NCI-H526 (cell line): ENCODE results near the gene GPC3.
"Not testable (repeated sequence)": the region's sequence is repeated elsewhere in the genome, so short reads cannot be mapped to it uniquely, and the experiment has no call there.

Experiments
- DNase-seq, 2 experiments: peaks; one replicate each; lab custom pipeline; 2025; lab: John Stamatoyannopoulos, UW

The GPC3 gene

DNA sequence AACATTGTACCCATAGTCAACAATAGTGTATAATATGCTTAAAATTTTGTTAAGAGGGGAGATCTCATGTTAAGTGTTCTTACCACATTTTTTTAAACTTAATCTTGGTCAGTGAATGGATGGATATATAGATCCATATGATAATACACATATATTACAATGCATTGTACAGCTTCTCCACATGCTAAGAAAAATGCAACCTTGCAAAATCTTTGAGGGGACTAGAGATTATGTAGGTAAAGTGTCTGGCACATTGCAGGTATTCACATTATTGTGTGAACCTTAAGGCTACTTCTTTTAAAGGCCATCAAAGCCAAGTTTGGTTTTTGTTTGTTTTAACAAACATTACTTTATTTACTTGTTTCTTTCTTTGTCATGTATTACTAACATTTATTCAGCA lies 10.4 kb upstream of the GPC3 start:
- DNase-seq = no peak

DNA sequence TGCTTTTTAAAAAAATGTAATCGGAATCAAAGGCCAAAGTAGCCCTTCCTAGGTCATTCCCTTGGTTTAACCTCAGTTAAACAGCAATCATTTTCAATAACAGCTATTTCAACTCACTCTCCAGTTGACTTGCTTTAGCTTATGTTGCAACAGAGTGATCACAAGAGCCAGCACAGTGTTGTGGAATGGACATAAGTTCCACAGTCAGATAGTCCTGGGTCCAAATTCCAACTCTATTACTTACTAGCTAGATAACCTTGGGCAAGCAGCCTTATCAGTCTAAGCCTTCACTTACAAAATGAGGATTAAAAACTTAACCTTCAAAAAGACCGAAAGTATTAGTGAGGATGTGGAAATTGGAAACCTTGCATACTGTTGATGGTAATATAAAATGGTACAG lies 9.2 kb upstream of the GPC3 start:
- no peak for DNase-seq

DNA sequence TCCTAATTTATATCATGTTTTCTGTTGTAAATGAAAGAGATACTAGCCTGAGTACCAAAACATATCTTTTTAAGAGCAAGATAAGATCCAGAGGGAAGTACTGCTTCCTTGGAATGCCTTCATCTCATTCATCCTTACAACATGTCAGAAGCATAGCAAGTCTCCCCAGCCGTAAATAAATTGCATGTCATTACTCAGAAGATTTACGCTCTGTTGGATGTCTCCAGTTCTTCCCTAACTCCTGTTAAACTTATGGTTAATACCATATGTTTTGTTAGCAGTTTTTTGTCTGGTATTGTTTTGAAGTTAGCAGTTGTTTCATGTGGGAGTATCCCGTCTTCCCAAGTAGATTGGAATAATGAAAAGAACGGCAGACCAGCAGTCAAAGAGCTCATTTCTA lies 7.5 kb upstream of the GPC3 start:
- DNase-seq = no peak

DNA sequence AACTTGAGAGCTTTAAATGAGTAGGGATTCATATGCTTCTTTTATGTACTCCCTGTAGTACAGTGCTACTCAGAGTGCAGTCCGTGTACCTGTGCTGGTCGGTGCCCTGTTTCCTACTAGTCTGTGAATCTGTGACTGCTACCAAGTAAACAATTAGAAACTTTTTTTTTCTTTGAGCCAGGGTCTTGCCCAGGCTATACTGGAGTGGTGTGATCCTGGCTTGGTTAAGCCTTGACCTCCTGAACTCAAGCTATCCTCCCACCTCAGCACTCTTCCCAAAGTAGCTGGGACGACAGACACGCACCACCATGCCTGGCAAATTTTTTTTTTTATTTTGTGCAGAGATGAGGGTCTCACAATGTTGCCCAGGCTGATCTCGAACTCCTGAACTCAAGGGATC lies 6.4 kb upstream of the GPC3 start:
- DNase-seq = no peak

DNA sequence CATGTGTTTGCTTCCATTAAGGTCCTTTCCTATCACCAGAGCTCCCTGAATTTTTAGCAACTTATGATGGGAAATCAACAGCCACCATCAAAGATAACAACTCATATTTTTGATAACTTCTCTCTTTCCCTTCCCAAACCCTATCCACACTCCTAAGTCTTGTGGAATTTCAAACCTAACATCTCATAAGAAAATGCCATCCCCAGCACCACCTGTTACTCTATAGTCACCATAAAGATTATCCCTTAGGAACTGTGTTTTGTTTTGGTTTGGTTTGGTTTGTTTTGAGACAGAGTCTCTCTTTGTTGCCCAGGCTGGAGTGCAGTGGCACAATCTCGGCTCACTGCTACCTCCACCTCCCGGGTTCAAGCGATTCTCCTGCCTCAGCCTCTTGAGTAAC lies 5.7 kb upstream of the GPC3 start:
- not testable (repeated sequence) for DNase-seq

DNA sequence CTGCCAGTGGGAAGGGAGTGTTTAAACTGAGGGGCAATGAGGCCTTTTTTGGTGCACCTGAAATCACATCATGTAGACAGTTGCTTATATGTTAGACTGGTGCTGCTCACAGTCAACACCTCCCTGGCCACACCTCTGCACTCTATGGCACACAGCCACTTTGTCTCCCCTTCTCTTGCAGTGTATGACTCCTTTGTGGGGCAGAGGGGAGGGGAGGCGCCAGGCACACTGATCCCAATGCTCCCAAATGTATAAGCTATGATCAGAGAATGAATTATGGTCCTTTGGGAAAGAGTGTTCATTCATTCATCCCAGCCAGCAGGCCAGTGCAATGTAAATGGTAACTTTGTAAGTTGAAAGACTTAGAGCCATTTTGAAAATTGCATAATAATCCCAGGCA lies 4.6 kb upstream of the GPC3 start:
- DNase-seq = no peak

DNA sequence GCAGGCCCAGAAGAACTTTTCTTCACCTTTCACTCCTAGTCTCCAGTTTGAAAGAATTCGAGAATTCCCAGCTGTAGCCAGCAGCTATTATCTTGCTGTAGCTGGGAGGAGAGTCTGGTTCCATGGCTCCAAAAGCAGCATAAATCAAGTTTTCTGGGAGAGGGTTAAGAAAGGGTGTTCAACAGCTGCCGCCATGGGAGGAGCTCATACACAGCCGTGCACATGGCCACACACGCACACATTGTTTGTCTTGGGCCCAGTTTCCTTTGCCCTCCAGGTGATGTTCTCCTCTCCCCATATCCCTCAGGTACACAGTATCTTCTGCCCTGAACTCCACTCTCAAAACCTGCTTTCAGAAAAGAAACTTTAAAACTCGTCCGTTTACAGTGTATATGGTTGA lies 4.1 kb upstream of the GPC3 start:
- DNase-seq = no peak

DNA sequence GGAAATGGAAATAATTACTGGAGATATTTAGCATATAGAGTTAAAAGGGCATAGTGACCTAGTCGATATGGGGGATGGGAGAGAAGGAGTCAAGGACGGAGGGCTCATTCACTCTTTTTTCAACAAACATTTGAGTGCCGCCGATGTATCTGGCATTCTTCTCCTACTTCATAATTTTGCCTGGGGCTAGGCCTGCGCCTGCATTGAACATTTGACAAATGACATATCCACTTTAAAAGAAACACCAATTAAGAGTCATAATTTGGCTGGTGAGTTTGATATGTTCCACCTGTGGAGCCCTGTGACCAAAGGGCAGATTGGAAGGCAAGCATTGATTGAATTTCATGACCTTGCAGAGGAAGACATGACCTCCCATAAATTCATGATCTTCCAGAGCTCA lies 2.6 kb upstream of the GPC3 start:
- no peak for DNase-seq

DNA sequence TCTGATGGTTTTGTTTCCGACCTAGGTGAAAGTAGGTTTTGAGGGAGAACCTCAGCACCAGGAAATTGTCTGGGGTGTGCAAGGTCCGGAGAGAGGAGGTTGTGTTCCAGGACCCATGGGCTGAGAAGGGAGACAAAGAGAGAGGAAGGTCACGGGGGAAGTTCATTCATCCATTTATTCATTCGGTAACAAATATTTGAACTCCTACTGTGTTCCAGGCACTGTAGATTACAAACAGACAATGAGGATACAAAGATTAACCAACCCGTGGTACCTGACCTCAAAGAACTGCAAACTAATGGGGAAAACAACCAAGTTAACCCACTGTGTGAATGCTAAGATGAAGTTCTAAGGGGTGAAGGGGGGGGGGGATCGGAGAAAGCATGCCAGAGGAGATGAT lies 1.8 kb upstream of the GPC3 start:
- no peak for DNase-seq

DNA sequence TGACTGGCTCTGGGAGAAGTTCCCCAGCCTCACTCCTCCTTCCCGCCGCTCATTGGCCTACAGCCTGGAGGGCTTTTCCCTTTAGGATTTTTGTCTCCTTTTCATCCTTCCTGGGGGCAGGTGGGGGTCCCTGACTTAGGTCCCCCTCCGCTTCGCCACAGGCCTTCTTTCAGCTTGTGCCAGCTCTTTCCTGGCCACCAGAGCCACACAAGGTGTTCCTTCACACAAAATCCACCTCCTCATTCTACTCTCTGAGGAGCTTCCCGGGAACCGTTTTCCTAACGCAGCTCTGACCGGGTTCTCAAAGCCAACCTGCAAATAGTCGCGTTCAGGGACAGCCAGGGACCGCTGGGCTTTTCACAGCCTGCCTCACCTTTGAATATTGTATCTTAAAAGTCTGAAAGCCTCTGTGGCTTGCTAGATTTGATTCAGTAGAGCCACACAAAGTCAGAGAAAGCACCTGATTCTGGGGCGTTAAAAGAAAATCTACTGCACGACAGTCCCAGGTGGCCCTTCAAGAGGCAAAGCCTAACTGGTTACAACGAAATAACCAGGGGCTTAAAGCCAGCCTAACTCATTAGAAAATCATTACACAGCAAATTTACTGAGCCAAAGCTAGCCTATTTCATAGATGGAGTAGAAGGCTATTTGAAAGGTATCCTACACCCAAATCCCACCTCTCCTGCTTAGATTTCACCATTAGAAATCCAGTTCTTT lies 731 bp upstream of the GPC3 start:
- DNase-seq = no peak

DNA sequence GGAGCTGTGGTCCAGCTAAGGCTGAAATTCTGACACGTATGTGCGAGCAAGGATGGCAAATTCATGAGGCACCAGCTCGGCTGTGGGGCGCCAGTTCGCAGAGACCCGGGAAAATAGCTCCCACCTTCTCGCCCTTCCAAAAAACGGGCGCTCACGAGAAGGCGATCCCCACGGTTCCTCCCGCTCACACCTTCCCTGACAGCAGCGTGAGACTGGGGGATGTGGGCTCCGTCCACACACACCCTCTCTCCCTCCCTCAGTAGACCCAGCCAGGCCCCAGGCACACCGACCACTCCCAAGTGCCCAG lies 584 bp downstream of the GPC3 start:
- no peak for DNase-seq

DNA sequence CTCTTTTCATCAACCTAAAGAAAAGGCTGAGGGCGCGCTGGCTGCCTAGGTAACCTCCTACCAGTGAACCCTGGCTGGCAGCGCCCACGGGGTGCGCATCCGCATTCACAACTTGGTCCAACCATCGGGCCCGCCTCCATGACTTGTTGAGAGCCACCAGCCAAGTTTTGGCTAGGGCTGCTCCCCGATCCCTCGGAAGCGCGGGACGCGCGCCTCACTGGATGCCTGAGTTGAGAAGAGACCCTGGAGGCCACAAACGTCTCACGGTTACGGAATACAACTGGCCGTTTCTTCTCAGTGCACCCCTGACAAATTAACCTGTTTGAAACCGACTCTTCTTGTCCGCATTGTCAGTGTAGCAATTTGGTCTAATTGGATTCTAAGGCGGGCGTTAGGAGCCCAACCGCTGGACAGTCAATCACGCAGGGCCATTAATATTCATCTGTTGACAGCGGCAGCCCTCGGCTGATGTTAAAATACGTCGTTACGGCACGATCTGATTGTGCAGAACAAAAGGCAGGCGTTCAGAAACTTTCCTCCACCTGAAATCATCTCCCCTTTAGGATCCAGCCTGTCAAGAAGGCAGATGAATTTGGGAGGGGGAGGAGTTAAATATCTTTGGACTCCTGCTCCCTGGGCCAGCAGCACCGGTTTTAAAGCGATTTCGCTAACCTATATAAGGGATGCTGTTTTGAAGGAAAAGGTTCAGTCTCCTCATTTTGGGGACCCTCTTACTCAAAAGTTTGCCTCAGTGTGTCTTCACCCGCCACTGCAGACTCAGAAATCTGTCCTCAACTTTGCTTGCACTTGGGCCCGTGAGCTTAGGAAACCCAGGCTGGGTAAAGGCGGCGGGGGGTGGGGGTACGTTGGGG lies 1.2 kb downstream of the GPC3 start:
- DNase-seq = no peak

DNA sequence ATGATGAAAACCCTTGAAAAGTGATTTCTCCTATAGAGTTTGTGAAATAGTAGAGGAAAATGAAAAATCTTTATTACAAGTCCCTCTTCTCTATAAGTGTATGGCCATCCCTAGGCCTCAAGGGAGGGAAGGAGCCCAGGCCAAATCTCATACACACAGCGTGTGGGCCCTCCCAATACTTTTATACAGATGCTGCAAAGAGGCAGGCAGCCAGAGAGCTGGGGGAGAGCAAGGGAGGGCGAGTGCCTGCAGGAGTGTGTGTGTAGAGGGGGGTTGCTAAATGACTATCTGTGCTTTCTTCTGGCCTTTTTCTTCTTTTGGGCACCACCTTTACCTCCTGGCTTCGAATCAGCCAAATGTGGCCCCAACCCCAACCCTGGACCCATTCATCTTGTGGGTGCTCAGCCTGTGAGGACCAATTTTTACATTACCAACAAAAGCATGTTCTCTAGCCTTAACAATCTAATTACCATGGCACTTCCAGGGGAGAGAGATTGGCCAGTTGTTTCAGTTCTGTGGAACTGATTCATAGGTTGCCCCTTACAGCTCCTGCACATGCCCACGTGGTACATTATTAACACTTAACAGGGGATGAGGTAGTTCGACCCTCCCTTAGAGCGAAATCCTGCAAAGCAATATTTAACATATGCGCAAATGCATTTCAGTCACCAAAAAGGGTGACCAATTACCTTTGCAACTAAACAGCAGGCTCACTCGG lies 2.0 kb downstream of the GPC3 start:
- no peak for DNase-seq

DNA sequence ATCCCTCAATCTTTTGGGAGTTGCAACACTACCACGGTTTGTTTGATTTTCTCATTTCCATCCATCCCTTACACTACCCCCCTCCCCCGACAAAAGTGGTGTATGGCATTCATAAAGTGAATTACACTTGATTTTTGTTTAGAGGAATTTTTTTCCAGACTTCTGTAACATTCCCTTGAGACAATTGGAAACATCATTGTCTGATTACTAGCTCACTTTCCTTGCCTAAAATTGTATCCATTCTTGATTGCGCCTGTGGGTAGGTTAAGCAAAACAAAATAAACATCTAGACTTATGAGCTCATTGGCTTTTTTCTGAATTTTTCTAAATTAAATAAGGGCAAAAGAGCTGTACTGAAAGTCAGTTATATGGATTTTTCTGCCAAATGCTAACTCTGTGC lies 3.5 kb downstream of the GPC3 start:
- no peak for DNase-seq

DNA sequence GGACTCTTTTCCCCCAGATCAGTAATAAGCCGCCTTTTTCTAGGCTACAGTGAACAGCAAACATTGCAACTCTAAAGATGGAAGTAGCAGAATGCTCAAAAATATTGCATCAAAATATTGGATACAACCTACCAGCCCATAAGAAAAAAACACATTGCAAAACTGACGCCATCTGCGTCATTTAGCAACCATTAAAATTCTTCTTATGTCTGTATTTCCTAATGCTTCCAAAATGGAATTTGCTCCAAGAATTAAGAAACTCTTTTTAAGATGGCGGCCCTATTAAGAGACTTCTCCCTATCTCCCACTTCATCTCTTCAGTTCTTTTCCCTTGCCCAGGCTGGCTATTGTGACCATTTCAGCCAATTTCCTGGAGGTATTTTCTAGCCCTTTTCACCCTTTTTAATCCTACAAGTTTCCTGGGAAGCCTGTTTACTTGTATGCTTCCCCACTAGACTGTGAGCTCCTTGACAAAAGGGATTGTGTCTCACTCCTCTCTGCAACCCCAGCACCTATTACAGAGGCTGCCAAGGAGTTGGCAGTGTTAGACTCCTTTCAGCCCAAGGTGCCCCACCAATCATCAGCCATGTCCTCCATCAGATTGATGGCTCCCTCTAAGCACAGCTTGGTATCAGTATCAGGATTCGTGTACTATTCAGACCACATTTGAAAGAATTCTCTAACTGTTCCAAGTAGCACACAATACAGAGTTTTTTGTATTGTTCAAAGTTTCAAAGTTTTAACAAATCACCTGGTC lies 4.4 kb downstream of the GPC3 start:
- DNase-seq = no peak

DNA sequence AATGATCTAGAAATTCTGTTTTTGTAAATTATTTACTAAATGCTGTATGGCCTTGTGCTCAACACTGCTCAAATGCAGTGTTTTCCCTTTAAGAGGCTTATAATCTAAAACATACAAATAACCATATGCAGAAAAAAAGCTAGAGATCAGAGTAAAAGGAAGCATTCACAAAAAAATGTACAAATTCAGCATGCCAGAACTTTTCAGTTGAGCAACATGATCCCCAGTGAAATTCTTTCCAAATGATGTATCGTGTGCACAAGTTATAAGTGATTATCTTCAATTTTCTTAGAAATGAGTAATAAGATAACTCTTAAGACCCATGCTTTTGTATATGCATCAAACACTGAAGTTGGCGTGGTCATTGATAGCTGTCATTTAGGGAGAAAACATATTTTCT lies 5.0 kb downstream of the GPC3 start:
- DNase-seq = no peak

DNA sequence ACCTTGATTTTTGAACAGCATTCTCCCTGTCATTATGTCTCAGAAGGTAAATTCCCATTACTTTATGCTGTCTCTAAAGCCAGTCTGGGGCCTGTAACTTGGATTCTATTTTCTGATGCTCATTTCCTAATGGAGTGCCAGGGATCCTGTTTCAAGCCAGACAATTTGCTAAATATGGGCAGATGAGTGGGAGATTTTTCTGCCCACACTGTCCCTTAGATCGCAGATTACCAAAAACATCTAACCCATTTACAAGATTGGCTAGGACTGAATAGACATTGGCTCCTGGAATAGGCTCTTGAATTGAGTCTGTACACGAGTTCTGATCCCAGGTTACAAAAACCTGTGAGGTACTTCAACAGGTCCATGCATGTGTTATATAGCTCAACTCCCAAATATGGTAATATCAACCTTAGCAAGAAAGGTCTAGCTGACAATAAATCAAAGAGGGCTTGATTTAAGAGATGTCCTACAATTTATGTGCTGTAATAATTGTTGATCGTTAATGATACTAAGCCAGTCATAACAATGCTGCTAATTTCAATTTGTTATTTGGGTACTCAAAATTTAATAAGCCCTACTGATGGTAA lies 5.7 kb downstream of the GPC3 start:
- no peak for DNase-seq

DNA sequence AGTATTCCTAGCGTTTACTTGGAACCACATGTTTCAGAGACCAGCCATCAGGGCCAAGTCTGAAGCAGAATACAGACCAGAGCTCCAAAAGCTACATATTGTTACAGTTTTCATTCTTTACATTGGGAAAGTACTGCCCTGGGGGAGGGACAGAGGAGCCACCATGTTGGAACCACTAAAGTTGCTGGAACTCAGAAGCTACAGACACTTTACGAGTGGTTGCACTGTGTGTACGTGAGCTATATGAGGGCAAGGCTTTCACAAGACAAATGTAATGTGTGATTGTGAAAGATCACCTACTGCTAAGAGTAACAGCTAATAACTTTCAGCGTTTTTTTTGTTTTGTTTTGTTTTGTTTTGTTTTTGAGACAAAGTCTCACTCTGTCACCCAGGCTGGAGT lies 11.7 kb downstream of the GPC3 start:
- no peak for DNase-seq

DNA sequence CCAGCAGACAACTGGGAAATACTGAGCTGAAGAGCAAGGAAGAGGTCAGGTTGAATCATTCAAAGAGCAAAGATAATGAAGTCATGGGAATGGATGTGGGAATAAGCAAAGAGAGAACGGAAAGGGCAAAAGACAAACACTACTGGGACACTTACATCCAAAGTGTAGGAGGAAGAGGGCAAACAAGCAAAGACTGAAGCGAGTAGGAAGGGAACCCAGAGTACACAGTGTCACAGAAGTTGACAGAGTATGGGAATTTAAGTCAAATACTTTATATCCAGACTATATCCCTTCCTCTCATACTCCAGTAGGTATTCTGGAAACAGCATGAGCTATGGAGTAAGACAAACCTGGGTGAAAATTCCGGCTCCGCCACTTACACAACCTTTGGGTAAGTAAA lies 12.5 kb downstream of the GPC3 start:
- DNase-seq = no peak

DNA sequence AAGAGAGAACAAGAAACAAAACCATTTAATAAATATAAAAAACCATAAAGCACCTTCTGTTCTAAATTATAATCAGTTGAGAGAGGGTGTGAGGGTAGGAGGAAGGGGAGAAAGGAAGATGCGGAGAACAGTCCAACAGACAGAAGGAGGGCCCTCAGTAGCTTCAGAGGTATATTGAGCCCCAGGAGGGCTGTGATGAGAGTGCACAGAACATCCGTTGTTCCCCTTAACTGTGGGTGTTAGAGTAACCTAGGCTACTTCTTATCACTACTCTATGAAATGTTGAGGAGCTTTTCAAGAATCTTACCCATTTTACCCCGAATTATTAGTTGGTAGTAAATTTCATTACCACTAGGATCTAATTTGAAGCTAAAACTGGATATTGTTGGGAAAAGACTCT lies 13.8 kb downstream of the GPC3 start:
- no peak for DNase-seq

DNA sequence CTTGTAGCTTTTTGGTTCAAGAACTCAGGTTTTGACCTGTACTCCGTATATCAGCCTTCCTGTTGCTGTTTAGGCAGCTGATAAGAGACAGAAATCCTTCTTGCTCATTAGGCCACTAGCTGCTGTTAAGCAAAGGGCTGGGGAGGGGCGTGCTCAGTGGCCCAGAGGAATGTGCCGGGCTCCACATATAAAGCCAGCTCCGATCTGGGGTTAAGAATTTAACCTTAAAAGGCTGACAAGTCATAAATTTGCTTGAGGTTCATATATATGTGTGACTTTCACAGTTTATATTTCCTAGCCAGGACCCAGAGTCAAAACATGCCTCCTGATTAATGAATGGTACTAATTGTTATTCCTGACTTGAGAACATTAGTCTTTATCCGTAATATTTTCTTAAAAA lies 15.3 kb downstream of the GPC3 start:
- no peak for DNase-seq

DNA sequence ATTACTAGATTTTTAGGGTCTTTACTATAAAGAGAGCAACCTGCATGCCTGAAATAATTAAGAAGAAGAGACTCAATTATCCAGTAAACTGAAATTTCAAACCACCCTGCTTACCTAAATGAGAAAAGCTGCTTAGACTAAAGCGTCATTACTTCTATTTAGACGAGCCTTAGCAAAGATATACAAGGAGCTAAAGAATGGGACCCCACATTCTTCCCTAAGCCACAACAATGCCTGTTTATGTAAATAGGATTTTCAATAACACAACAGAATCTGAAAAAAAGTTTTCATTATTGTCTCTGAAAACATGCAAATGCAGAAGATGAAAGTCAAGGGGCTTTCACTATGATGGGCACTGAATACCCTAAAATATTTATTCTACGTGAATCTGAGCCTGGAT lies 16.2 kb downstream of the GPC3 start:
- no peak for DNase-seq
